Kidney (tissue), 14 donors: ENCODE results near the gene DCAF12. TPM values are rescaled to one million over a fixed set of nuclear protein-coding genes. Genes with fewer than 3 reads are reported as not detected.
"Not testable (repeated sequence)": the region's sequence is repeated elsewhere in the genome, so short reads cannot be mapped to it uniquely, and the experiment has no call there.

Source experiments
- DNase-seq, 5 donors: peaks; one replicate each; pipeline ENCODE4 v3.0.0-alpha.2; 2013 to 2020
- FAIRE-seq: peaks from 2 replicates; lab custom pipeline; 2012; peaks lifted over from hg19 to GRCh38; lab: Jason Lieb, UNC
- H3K27ac ChIP-seq, 2 donors: one replicate each; pipeline ENCODE4 v1.7.0; 2013; ENCODE audit warnings: low read depth in 2 of 2, low read length in 2 of 2, inconsistent platforms in 1 of 2
- H3K27me3 ChIP-seq: one replicate; pipeline ENCODE4 v1.7.1; 2013; ENCODE audit warnings: low read length, inconsistent platforms; ENCODE audit not compliant: control insufficient read depth, insufficient read depth
- H3K36me3 ChIP-seq, 3 donors: one replicate each; pipeline versions ENCODE4 v1.7.0 to v1.7.1; 2013; ENCODE audit warnings: low read length in 3 of 3, control low read depth in 1 of 3, inconsistent platforms in 1 of 3; ENCODE audit not compliant: insufficient read depth in 3 of 3, control insufficient read depth in 2 of 3
- H3K4me1 ChIP-seq, 3 donors: one replicate each; pipeline versions ENCODE4 v1.7.0 to v1.7.1; 2013; ENCODE audit warnings: low read length in 3 of 3, inconsistent platforms in 1 of 3, low read depth in 1 of 3; ENCODE audit not compliant: control insufficient read depth in 2 of 3, insufficient read depth in 2 of 3
- H3K4me3 ChIP-seq, 3 donors: one replicate each; pipeline versions ENCODE4 v1.7.0 to v1.8.1; 2013; ENCODE audit warnings: low read length in 3 of 3, control low read depth in 1 of 3, inconsistent platforms in 1 of 3
- H3K9ac ChIP-seq, 3 donors: one replicate each; pipeline versions ENCODE4 v1.7.0 to v1.7.1; 2013; ENCODE audit warnings: low read length in 3 of 3, control low read depth in 1 of 3, inconsistent platforms in 1 of 3
- H3K9me3 ChIP-seq, 3 donors: one replicate each; pipeline versions ENCODE4 v1.7.0 to v1.7.1; 2013; ENCODE audit warnings: low read length in 3 of 3, control low read depth in 1 of 3, inconsistent platforms in 1 of 3; ENCODE audit not compliant: control insufficient read depth in 2 of 3, insufficient read depth in 1 of 3
- CTCF ChIP-seq: IDR thresholded peaks from 3 replicates; pipeline ENCODE4 v1.5.1; 2012; ENCODE audit warnings: mild to moderate bottlenecking, moderate library complexity, borderline replicate concordance; ENCODE audit not compliant: insufficient read depth; ENCODE audit errors: extremely low read depth
- intact Hi-C: fragments of 100-400 bp; cut with DNase I; formaldehyde crosslinking; loops from one replicate; pipeline ENCODE4 v1.11.1; 2022
- polyA plus RNA-seq: library from polyadenylated mRNA; stranded (reverse); fragments of 350-450 nt; fragmentation: Illumina TruSeq; extraction: RNeasy Lipid Tissue Mini Kit (QIAGEN cat#74804); gene quantifications from one replicate; pipeline ENCODE4 v1.2.3, GENCODE V29; 2014; ENCODE audit warnings: low read depth, low replicate concordance; ENCODE audit not compliant: insufficient read depth
- total RNA-seq: library from RNA; stranded (reverse); fragmentation: NEBNext Ultra II Directional; extraction: Animal tissue kit (Norgen Biotek cat#: 25700); gene quantifications from one replicate; pipeline ENCODE4 v1.2.1, GENCODE V29; 2021
- donor health status: control.
- donor health status: control.
- donor health status: control.
- donor health status: control.
- donor health status: control.
- donor health status: DM: yes; HTN: yes; CAD: no.
- donor health status: Normal renal cell carcinoma (clear cell type).

Gene DCAF12
- total and polyA plus RNA-seq, 2 donors from 2014 or later: 11.8 to 33.0 TPM

- peaks cover 7 to 18% (median 14%) of the 10 kb centered on the region in 3 donors for H3K4me1 ChIP-seq
- no peaks in the 10 kb centered on the region for H3K27me3 ChIP-seq
- intact Hi-C loops: no loop called here
- FAIRE-seq (no peak), DNase-seq (no peak)
- no peak overlapping the region for H3K27ac ChIP-seq
- no peak overlapping the region for H3K9ac ChIP-seq
- H3K36me3 ChIP-seq: no peaks in the 10 kb centered on the region
- no peak overlapping the region for H3K4me3 ChIP-seq
- no peak for TF ChIP-seq CTCF
- no peaks in the 10 kb centered on the region for H3K9me3 ChIP-seq
These were observed 80.6 kb downstream of the DCAF12 start for GRCh38 chr9:34045903-34046302.

- H3K27ac ChIP-seq, H3K4me3 ChIP-seq, H3K36me3 ChIP-seq, DNase-seq, intact Hi-C loops, H3K9me3 ChIP-seq, H3K27me3 ChIP-seq, H3K9ac ChIP-seq, H3K4me1 ChIP-seq, FAIRE-seq: not testable (repeated sequence)
These were observed 84.4 kb downstream of the DCAF12 start for GRCh38 chr9:34042074-34042473.

GRCh38 chr9:34038851-34039250 is 87.6 kb downstream of the DCAF12 start:
- H3K27me3 ChIP-seq, FAIRE-seq, H3K36me3 ChIP-seq, H3K4me3 ChIP-seq, H3K27ac ChIP-seq, H3K9ac ChIP-seq, H3K9me3 ChIP-seq, H3K4me1 ChIP-seq, DNase-seq, intact Hi-C loops: not testable (repeated sequence)

- intact Hi-C loops: no loop called here
- FAIRE-seq: no peak
These were observed 88.9 kb downstream of the DCAF12 start for GRCh38 chr9:34037626-34038025.

More at GRCh38 chr9:34037626-34038025, 88.9 kb downstream of the DCAF12 start:
- Histone ChIP-seq H3K4me3 (no peak overlapping the region), H3K4me1 (no peaks in the 10 kb centered on the region), H3K36me3 (no peaks in the 10 kb centered on the region), H3K27me3 (no peaks in the 10 kb centered on the region), H3K27ac (no peak overlapping the region), H3K9ac (no peak overlapping the region), H3K9me3 (no peaks in the 10 kb centered on the region)
- no peak for TF ChIP-seq CTCF
- DNase-seq: no peak
